Fibroblast of lung (primary cell): ENCODE measurements around the gene COG5.

Experiments
- CTCF ChIP-seq, 2 donors: IDR thresholded peaks in 1 of 2; conservative IDR thresholded peaks in 1 of 2; 1 replicate in 1 of 2; 2 replicates in 1 of 2; pipeline ENCODE4 v1.5.1; 2011 to 2012; ENCODE audit warnings: low read length in 2 of 2, control low read depth in 1 of 2, inconsistent platforms in 1 of 2, low read depth in 1 of 2, mild to moderate bottlenecking in 1 of 2
- EZH2 ChIP-seq: IDR thresholded peaks from 2 replicates; pipeline ENCODE4 v1.5.1; 2012; ENCODE audit warnings: low read length, control low read depth, mild to moderate bottlenecking; ENCODE audit errors: missing control alignments

DNA sequence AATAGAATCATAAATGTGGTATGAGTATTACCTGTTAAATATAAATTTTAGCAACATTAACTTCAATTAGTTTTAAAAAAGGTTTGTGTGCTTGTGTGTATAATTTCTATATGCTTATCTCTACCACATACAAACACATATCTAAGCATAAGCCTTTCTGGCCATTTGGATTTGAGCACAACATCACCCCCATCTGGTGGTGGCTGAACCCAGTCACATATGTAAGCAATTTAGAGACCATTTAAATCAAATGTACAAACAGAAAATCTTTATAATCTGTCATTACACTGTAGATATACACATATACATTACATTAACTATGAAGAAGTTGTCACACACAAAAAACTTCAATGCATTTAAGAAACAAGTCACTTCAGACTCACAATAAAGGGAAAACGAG lies 62.1 kb downstream of the COG5 start:
- TF ChIP-seq CTCF (conservative IDR thresholded peaks at IDR 0.05 in 1 of 2, IDR thresholded peaks at IDR 0.05 in 1 of 2; ENCODE audit: low read depth in 1 of 2, low read length in 2 of 2) (peak; percentile 34 to 57), EZH2 (no peak)
